Measurements from ENCODE around the gene P2RY2. TPM values are rescaled to one million over a fixed set of nuclear protein-coding genes. Genes with fewer than 3 reads are reported as not detected.
A peak's percentile ranks its signal among the peaks of the same experiment; 100 is the strongest.

The P2RY2 gene
- total RNA-seq, 1 donor from 2014 or later = 0.30 TPM

- no peaks in the 10 kb centered on the region for H3K79me2 ChIP-seq (ENCODE audit: insufficient read depth, low read length)
- no peaks in the 10 kb centered on the region for H3K9me3 ChIP-seq (ENCODE audit: insufficient read depth, low read depth, low read length)
- Mint-ChIP-seq H3K36me3 (ENCODE audit: low read depth, unreplicated experiment) (no peaks in the 10 kb centered on the region), H3K4me1 (ENCODE audit: low read depth, unreplicated experiment) (no peaks in the 10 kb centered on the region), H3K4me3 (ENCODE audit: unreplicated experiment) (no peak overlapping the region), H3K27ac (ENCODE audit: unreplicated experiment) (no peak overlapping the region), H3K27me3 (ENCODE audit: low read depth, unreplicated experiment) (peaks cover 16% of the 10 kb centered on the region), H3K9me3 (ENCODE audit: unreplicated experiment) (no peaks in the 10 kb centered on the region)
- H2AFZ ChIP-seq (ENCODE audit: low read depth, low read length) = no peak overlapping the region
- no peak overlapping the region for H3K4me2 ChIP-seq (ENCODE audit: low read length)
- FAIRE-seq (no peak), DNase-seq (ENCODE audit: low read depth) (no peak)
- no peak overlapping the region for H3K9ac ChIP-seq (ENCODE audit: low read length)
- no peak overlapping the region for H3K4me3 ChIP-seq (ENCODE audit: insufficient read depth, low read depth, low read length)
- no peak for TF ChIP-seq EZH2 (IDR thresholded peaks at IDR 0.05; ENCODE audit: insufficient read depth, low read length)
- no peak for TF ChIP-seq CTCF (IDR thresholded peaks at IDR 0.05; ENCODE audit: insufficient read depth, low read depth, low read length)
- peaks cover 3% of the 10 kb centered on the region for H3K27me3 ChIP-seq (ENCODE audit: insufficient read depth, low read length)
- no peaks in the 10 kb centered on the region for H4K20me1 ChIP-seq (ENCODE audit: insufficient read depth, low read length)
- H3K27ac ChIP-seq (ENCODE audit: low read depth, low read length) = no peak overlapping the region
- H3K4me1 ChIP-seq (ENCODE audit: insufficient read depth, low read length) = no peaks in the 10 kb centered on the region
- no peaks in the 10 kb centered on the region for H3K36me3 ChIP-seq (ENCODE audit: insufficient read depth, low read length)
Observed at GRCh38 chr11:73248526-73249185, 30.6 kb downstream of the P2RY2 start.

GRCh38 chr11:73249304-73249703 is 31.2 kb downstream of the P2RY2 start:
- peaks cover 16% of the 10 kb centered on the region for H3K27me3 Mint-ChIP-seq (ENCODE audit: low read depth, unreplicated experiment)
- no peak overlapping the region for H3K4me3 Mint-ChIP-seq (ENCODE audit: unreplicated experiment)
- Histone ChIP-seq H3K4me1 (ENCODE audit: insufficient read depth, low read length) (no peaks in the 10 kb centered on the region), H3K4me2 (ENCODE audit: low read length) (no peak overlapping the region), H3K4me3 (ENCODE audit: insufficient read depth, low read depth, low read length) (no peak overlapping the region), H3K9ac (ENCODE audit: low read length) (no peak overlapping the region), H3K79me2 (ENCODE audit: insufficient read depth, low read length) (no peaks in the 10 kb centered on the region), H4K20me1 (ENCODE audit: insufficient read depth, low read length) (no peaks in the 10 kb centered on the region), H3K36me3 (ENCODE audit: insufficient read depth, low read length) (no peaks in the 10 kb centered on the region), H3K27ac (ENCODE audit: low read depth, low read length) (no peak overlapping the region), H3K27me3 (ENCODE audit: insufficient read depth, low read length) (peaks cover 3% of the 10 kb centered on the region), H2AFZ (ENCODE audit: low read depth, low read length) (no peak overlapping the region), H3K9me3 (ENCODE audit: insufficient read depth, low read depth, low read length) (no peaks in the 10 kb centered on the region)
- TF ChIP-seq EZH2 (IDR thresholded peaks at IDR 0.05; ENCODE audit: insufficient read depth, low read length) (no peak), CTCF (IDR thresholded peaks at IDR 0.05; ENCODE audit: insufficient read depth, low read depth, low read length) (no peak)
- H3K9me3 Mint-ChIP-seq (ENCODE audit: unreplicated experiment) = no peaks in the 10 kb centered on the region
- FAIRE-seq (no peak), DNase-seq (ENCODE audit: low read depth) (peak; percentile 86)
- H3K36me3 Mint-ChIP-seq (ENCODE audit: low read depth, unreplicated experiment) = no peaks in the 10 kb centered on the region
- H3K27ac Mint-ChIP-seq (ENCODE audit: unreplicated experiment) = no peak overlapping the region
- H3K4me1 Mint-ChIP-seq (ENCODE audit: low read depth, unreplicated experiment) = no peaks in the 10 kb centered on the region

All from astrocyte (in vitro differentiated cells and primary cell).